Measurements from ENCODE around the gene WDFY4. TPM values are rescaled to one million over a fixed set of nuclear protein-coding genes. Genes with fewer than 3 reads are reported as not detected.

WDFY4 gene
- total and polyA plus RNA-seq, 2 donors (not counting 3 experiments of a cell fraction or from before 2014, with no cell fraction given): 10.1 to 10.2 TPM

DNA sequence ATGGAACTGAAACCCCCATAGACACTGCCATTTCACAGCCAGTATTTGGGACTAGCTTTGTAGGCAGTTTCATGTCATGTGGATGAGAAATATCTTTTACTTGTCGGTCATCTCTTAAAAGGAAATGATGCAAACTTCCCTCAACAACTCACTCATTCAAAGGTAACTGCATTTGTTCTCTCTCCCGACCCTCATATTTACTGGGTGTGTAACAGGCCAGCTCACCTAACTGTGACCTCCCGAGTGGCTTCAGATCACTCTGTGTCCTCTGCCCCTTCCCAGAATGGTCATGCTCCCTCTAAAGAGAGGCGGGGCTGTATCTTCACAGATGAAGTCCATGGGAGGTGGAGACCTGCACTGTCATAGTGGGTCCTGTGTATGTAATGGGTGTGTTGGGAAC lies 240.3 kb downstream of the WDFY4 start:
- no TSS peak for BruUV-seq (replicated peaks)
- Histone ChIP-seq H4K20me1 (replicated peaks; ENCODE audit: control insufficient read depth, extremely low read depth, insufficient read depth, low read length) (no peaks in the 10 kb centered on the region), H3K27me3 (ENCODE audit: control insufficient read depth in 2 of 2, insufficient read depth in 2 of 2, low read length in 2 of 2) (peaks cover 2 to 3% of the 10 kb centered on the region in 2 experiments), H3K36me3 (ENCODE audit: control insufficient read depth in 2 of 2, extremely low read depth in 1 of 2, insufficient read depth in 2 of 2, low read length in 2 of 2) (no peaks in the 10 kb centered on the region), H3K9me1 (replicated peaks; ENCODE audit: control insufficient read depth, extremely low read depth, insufficient read depth, low read length) (no peaks in the 10 kb centered on the region), H3K79me2 (ENCODE audit: control insufficient read depth, insufficient read depth, low read length) (no peaks in the 10 kb centered on the region), H2AFZ (ENCODE audit: low read depth, low read length) (no peak overlapping the region), H3K4me1 (ENCODE audit: control insufficient read depth, extremely low read depth, insufficient read depth, low read length) (no peaks in the 10 kb centered on the region), H3K4me3 (replicated peaks in 1 of 3; ENCODE audit: insufficient read depth in 1 of 3, low read depth in 1 of 3, low read length in 3 of 3) (no peak overlapping the region), H3K9ac (replicated peaks; ENCODE audit: extremely low read depth, insufficient read depth, low read length) (no peak overlapping the region), H3K27ac (ENCODE audit: insufficient read depth, low read depth, low read length) (no peak overlapping the region), H3K9me3 (replicated peaks; ENCODE audit: control insufficient read depth, insufficient read depth, low read length) (no peaks in the 10 kb centered on the region), H3K4me2 (ENCODE audit: insufficient read depth, low read length) (no peak overlapping the region)
- ChIA-PET POLR2A (no interaction called here), CTCF (no interaction called here)
- DNase-seq (ENCODE audit: low read depth, low spot score) (no peak), FAIRE-seq (no peak)
- dilution Hi-C loops (cut with MboI; ENCODE audit: extremely low pct_ligation_motif_present, low sequenced_read_pairs) (no loop called here), intact Hi-C loops (cut with micrococcal nuclease) (no loop called here)
- TF ChIP-seq MYC (IDR thresholded peaks at IDR 0.05; ENCODE audit: low read depth, low read length): no peak
- no peak for TF ChIP-seq EZH2 (IDR thresholded peaks at IDR 0.05; ENCODE audit: borderline replicate concordance, low read depth, low read length, severe bottlenecking)
- TF ChIP-seq FOS (IDR thresholded peaks at IDR 0.05; ENCODE audit: borderline replicate concordance, insufficient read depth, low read length): no peak
- TF ChIP-seq, protein P1, sequence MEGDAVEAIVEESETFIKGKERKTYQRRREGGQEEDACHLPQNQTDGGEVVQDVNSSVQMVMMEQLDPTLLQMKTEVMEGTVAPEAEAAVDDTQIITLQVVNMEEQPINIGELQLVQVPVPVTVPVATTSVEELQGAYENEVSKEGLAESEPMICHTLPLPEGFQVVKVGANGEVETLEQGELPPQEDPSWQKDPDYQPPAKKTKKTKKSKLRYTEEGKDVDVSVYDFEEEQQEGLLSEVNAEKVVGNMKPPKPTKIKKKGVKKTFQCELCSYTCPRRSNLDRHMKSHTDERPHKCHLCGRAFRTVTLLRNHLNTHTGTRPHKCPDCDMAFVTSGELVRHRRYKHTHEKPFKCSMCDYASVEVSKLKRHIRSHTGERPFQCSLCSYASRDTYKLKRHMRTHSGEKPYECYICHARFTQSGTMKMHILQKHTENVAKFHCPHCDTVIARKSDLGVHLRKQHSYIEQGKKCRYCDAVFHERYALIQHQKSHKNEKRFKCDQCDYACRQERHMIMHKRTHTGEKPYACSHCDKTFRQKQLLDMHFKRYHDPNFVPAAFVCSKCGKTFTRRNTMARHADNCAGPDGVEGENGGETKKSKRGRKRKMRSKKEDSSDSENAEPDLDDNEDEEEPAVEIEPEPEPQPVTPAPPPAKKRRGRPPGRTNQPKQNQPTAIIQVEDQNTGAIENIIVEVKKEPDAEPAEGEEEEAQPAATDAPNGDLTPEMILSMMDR (IDR thresholded peaks at IDR 0.05; ENCODE audit: extremely low read depth in 1 of 2, insufficient read depth in 1 of 2, low read depth in 1 of 2, low read length in 2 of 2): no peak
- no peak for TF ChIP-seq GATA2 (IDR thresholded peaks at IDR 0.05; ENCODE audit: insufficient read depth, insufficient read length, low read depth, low read length)
- TF ChIP-seq, protein P2, sequence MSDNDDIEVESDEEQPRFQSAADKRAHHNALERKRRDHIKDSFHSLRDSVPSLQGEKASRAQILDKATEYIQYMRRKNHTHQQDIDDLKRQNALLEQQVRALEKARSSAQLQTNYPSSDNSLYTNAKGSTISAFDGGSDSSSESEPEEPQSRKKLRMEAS (IDR thresholded peaks at IDR 0.05; ENCODE audit: insufficient read depth, insufficient read length): no peak
- TF ChIP-seq JUN (IDR thresholded peaks at IDR 0.05; ENCODE audit: borderline replicate concordance, insufficient read depth, insufficient read length, low read depth): no peak
- no peak for TF ChIP-seq POLR2AphosphoS5 (IDR thresholded peaks at IDR 0.05; ENCODE audit: insufficient read depth, low read depth, low read length)
- TF ChIP-seq POLR2A (IDR thresholded peaks at IDR 0.05; ENCODE audit: low read depth, low read length): no peak
